Left lung (tissue), 10 donors: Measurements from ENCODE around the gene TIMM17A. TPM values are rescaled to one million over a fixed set of nuclear protein-coding genes. Genes with fewer than 3 reads are reported as not detected.
A peak's percentile ranks its signal among the peaks of the same experiment; 100 is the strongest.

Source experiments
- ATAC-seq: fragments of 200-7000 bp; cut with Tn5 transposase; one replicate; pipeline ENCODE4 v1.9.1; 2020; ENCODE audit warnings: moderate library complexity
- DNase-seq, 4 donors: peaks; one replicate each; pipeline ENCODE4 v3.0.0-alpha.2; 2013 to 2020
- H3K27ac ChIP-seq, 2 donors: fragments of 200-600 bp; sonication (generic) in 1 of 2; one replicate each; pipeline versions ENCODE4 v1.5.0 to v1.8.0; 2020 to 2021
- H3K27me3 ChIP-seq, 2 donors: fragments of 200-600 bp; sonication (generic) in 1 of 2; one replicate each; pipeline versions ENCODE4 v1.5.0 to v1.8.0; 2020 to 2021
- H3K36me3 ChIP-seq, 2 donors: fragments of 200-600 bp; sonication (generic) in 1 of 2; one replicate each; pipeline versions ENCODE4 v1.5.0 to v1.8.0; 2020 to 2021
- H3K4me1 ChIP-seq, 2 donors: fragments of 200-600 bp; one replicate each; pipeline ENCODE4 v1.8.0; 2021
- H3K4me3 ChIP-seq, 2 donors: fragments of 200-600 bp; sonication (generic) in 1 of 2; one replicate each; pipeline versions ENCODE4 v1.5.0 to v1.8.0; 2020 to 2021; ENCODE audit warnings: mild to moderate bottlenecking in 1 of 2
- H3K9me3 ChIP-seq, 2 donors: fragments of 200-600 bp; sonication (generic) in 1 of 2; one replicate each; pipeline versions ENCODE4 v1.5.0 to v1.8.0; 2020 to 2021
- intact Hi-C, 2 donors: fragments of 100-400 bp; cut with DNase I; formaldehyde crosslinking; loops; one replicate each; pipeline versions ENCODE4 v1.11.2 to v1.14.2; 2022
- polyA plus RNA-seq, 6 donors: library from polyadenylated mRNA; unstranded; fragments of 120-200 nt; gene quantifications; one replicate each; pipeline ENCODE4 v1.2.1, GENCODE V29; 2013; ENCODE audit not compliant: insufficient read length in 6 of 6
- total RNA-seq, 2 donors: library from RNA; stranded (reverse); fragmentation: NEBNext Ultra II Directional; extraction: Animal tissue kit (Norgen Biotek cat#: 25700); gene quantifications; one replicate each; pipeline ENCODE4 v1.2.1, GENCODE V29; 2021
- TF ChIP-seq, protein P1 (sequence below), 2 donors: fragments of 200-600 bp; sonication (generic) in 1 of 2; IDR thresholded peaks; one replicate each; pipeline versions ENCODE4 v1.5.0 to v1.8.0; 2021; ENCODE audit warnings: antibody characterized with exemption in 2 of 2
- donor health status: DM: no; HTN: yes; CAD: no.
- donor health status: DM: no; HTN: no; CAD: no.

Gene TIMM17A
- total and polyA plus RNA-seq, 8 donors, result 42.6 to 56.7 (median 50.1) TPM

- no peaks in the 10 kb centered on the region for H3K36me3 ChIP-seq
- H3K9me3 ChIP-seq, result peaks cover 0 to 2% of the 10 kb centered on the region in 2 donors
- DNase-seq, result no peak
- no peaks in the 10 kb centered on the region for H3K27me3 ChIP-seq
- peak overlapping the region; percentile 48 to 75 for H3K27ac ChIP-seq
- TF ChIP-seq, protein P1, sequence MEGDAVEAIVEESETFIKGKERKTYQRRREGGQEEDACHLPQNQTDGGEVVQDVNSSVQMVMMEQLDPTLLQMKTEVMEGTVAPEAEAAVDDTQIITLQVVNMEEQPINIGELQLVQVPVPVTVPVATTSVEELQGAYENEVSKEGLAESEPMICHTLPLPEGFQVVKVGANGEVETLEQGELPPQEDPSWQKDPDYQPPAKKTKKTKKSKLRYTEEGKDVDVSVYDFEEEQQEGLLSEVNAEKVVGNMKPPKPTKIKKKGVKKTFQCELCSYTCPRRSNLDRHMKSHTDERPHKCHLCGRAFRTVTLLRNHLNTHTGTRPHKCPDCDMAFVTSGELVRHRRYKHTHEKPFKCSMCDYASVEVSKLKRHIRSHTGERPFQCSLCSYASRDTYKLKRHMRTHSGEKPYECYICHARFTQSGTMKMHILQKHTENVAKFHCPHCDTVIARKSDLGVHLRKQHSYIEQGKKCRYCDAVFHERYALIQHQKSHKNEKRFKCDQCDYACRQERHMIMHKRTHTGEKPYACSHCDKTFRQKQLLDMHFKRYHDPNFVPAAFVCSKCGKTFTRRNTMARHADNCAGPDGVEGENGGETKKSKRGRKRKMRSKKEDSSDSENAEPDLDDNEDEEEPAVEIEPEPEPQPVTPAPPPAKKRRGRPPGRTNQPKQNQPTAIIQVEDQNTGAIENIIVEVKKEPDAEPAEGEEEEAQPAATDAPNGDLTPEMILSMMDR (IDR thresholded peaks at IDR 0.05), result no peak
- H3K4me1 ChIP-seq, result peaks cover 7 to 12% of the 10 kb centered on the region in 2 donors
- H3K4me3 ChIP-seq, result no peak overlapping the region
- intact Hi-C loops, result no loop called here
- ATAC-seq, result peak; percentile 77
These were observed 37.8 kb upstream of the TIMM17A start for GRCh38 chr1:201917362-201918033.

DNA sequence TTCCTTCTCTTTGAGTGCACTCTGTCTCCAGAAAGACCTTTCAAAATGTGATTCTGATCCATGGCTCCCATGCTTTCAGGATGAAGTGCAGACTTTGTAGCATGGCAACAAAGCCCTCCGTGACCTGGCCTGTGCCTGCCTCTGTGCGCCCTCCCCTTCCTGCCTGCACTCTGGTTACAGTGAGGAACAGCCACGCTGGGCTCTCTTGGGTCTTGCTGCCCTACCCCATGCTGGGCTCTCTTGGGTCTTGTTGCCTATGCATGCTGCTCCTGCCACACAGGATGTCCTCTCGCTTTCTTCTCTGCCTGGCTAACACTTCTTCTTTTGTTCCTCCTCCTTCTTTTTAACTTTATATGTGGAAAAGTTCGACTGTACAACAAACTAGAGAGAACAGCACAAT, 37.0 kb upstream of the TIMM17A start:
- Histone ChIP-seq H3K4me3 (no peak overlapping the region), H3K27me3 (no peaks in the 10 kb centered on the region), H3K36me3 (no peaks in the 10 kb centered on the region), H3K9me3 (peaks cover 0 to 2% of the 10 kb centered on the region in 2 donors), H3K27ac (peak overlapping the region in 1 of 2 donors; percentile 75), H3K4me1 (peaks cover 7 to 12% of the 10 kb centered on the region in 2 donors)
- TF ChIP-seq, protein P1 (IDR thresholded peaks at IDR 0.05), result no peak
- no peak for DNase-seq
- intact Hi-C loops, result no loop called here
- no peak for ATAC-seq

DNA sequence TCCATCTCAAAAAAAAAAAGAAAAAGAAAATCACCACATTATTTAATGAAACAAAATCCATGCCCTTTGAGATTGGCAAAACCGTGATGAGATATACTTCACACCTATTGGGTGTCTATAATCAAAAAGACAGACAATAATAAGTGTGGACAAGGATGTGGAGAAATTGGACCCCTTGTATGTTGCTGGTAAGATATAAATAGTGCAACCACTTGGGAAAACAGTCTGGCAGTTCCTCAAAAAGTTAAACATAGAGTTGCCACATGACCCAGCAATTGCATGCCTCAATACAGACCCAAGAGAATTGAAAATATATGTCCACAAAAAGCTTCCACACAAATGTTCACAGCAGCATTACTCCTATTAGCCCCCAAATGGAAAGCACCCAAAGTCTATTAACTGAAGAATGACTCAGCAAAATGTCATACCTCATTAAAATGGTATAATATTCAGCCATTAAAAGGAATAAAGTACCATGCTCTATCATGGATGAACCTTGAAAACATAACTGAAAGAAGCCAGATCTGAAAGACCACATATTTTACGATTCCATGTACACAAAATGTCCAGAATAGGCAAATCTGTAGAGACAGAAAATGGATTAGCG, 33.2 kb upstream of the TIMM17A start:
- TF ChIP-seq, protein P1 (IDR thresholded peaks at IDR 0.05), result no peak
- H3K4me1 ChIP-seq, result peaks cover 1 to 7% of the 10 kb centered on the region in 2 donors
- ATAC-seq (no peak), DNase-seq (no peak)
- H3K36me3 ChIP-seq, result no peaks in the 10 kb centered on the region
- no peak overlapping the region for H3K4me3 ChIP-seq
- H3K27ac ChIP-seq, result no peak overlapping the region
- intact Hi-C loops, result no loop called here
- H3K9me3 ChIP-seq, result peaks cover 0 to 2% of the 10 kb centered on the region in 2 donors
- H3K27me3 ChIP-seq, result no peaks in the 10 kb centered on the region

DNA sequence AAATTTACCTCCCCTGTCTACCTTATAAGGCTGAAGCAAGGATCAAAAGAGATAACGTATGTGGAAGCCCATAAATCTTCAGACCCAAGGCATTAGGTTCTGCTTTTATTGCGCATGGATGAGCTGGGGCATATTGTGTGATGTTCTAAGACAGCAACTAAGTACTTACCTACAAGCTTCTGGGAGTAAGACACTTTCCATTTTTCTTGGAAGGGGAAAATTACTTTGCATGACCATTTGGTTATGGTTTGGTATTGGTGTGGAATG, 30.1 kb upstream of the TIMM17A start:
- Histone ChIP-seq H3K36me3 (no peaks in the 10 kb centered on the region), H3K9me3 (peaks cover 0 to 2% of the 10 kb centered on the region in 2 donors), H3K27ac (no peak overlapping the region), H3K4me3 (no peak overlapping the region), H3K27me3 (no peaks in the 10 kb centered on the region), H3K4me1 (no peaks in the 10 kb centered on the region)
- intact Hi-C loops, result no loop called here
- TF ChIP-seq, protein P1 (IDR thresholded peaks at IDR 0.05), result no peak
- no peak for DNase-seq
- no peak for ATAC-seq

GRCh38 chr1:201925981-201926645, 29.2 kb upstream of the TIMM17A start:
- Histone ChIP-seq H3K4me1 (no peaks in the 10 kb centered on the region), H3K27ac (no peak overlapping the region), H3K9me3 (peaks cover 0 to 2% of the 10 kb centered on the region in 2 donors), H3K36me3 (no peaks in the 10 kb centered on the region), H3K27me3 (no peaks in the 10 kb centered on the region), H3K4me3 (no peak overlapping the region)
- DNase-seq (no peak), ATAC-seq (no peak)
- TF ChIP-seq, protein P1 (IDR thresholded peaks at IDR 0.05), result no peak
- intact Hi-C loops, result no loop called here
